ENCODE data around the gene LMNB1.
"Not testable (repeated sequence)": the region's sequence is repeated elsewhere in the genome, so short reads cannot be mapped to it uniquely, and the experiment has no call there.

Gene LMNB1

GRCh38 chr5:126778675-126779403 lies 1.9 kb downstream of the LMNB1 start:
- Histone ChIP-seq H3K4me3 (ENCODE audit: low read depth, low read length) (peak overlapping the region; percentile 91), H3K79me2 (ENCODE audit: control insufficient read depth, insufficient read depth, low read length, unreplicated experiment) (peaks cover 63% of the 10 kb centered on the region), H3K27me3 (ENCODE audit: insufficient read depth, low read length) (no peaks in the 10 kb centered on the region), H3K4me1 (ENCODE audit: control insufficient read depth, insufficient read depth, low read length, unreplicated experiment) (peaks cover 15% of the 10 kb centered on the region), H3K27ac (ENCODE audit: low read depth, low read length) (peak overlapping the region; percentile 70), H3K36me3 (ENCODE audit: insufficient read depth, low read length) (no peaks in the 10 kb centered on the region), H2AFZ (ENCODE audit: low read length, unreplicated experiment) (peak overlapping the region; percentile 69)

- Histone ChIP-seq H3K36me3 (ENCODE audit: insufficient read depth, low read length) (no peaks in the 10 kb centered on the region), H3K27ac (ENCODE audit: low read depth, low read length) (no peak overlapping the region), H3K79me2 (ENCODE audit: control insufficient read depth, insufficient read depth, low read length, unreplicated experiment) (peaks cover 73% of the 10 kb centered on the region), H3K4me1 (ENCODE audit: control insufficient read depth, insufficient read depth, low read length, unreplicated experiment) (peaks cover 14% of the 10 kb centered on the region), H3K27me3 (ENCODE audit: insufficient read depth, low read length) (no peaks in the 10 kb centered on the region), H2AFZ (ENCODE audit: low read length, unreplicated experiment) (no peak overlapping the region), H3K4me3 (ENCODE audit: low read depth, low read length) (peak overlapping the region; percentile 53)
Measured at GRCh38 chr5:126780165-126780827, 3.4 kb downstream of the LMNB1 start.

GRCh38 chr5:126788409-126788808 lies 11.5 kb downstream of the LMNB1 start:
- not testable (repeated sequence) for H3K36me3 ChIP-seq (ENCODE audit: insufficient read depth, low read length); H3K27ac ChIP-seq (ENCODE audit: low read depth, low read length); H3K27me3 ChIP-seq (ENCODE audit: insufficient read depth, low read length); H3K4me3 ChIP-seq (ENCODE audit: low read depth, low read length); H3K4me1 ChIP-seq (ENCODE audit: control insufficient read depth, insufficient read depth, low read length, unreplicated experiment); H2AFZ ChIP-seq (ENCODE audit: low read length, unreplicated experiment)
- H3K79me2 ChIP-seq (ENCODE audit: control insufficient read depth, insufficient read depth, low read length, unreplicated experiment) = peaks cover 89% of the 10 kb centered on the region

GRCh38 chr5:126793097-126793496 lies 16.2 kb downstream of the LMNB1 start:
- H2AFZ ChIP-seq (ENCODE audit: low read length, unreplicated experiment) = no peak overlapping the region
- no peaks in the 10 kb centered on the region for H3K4me1 ChIP-seq (ENCODE audit: control insufficient read depth, insufficient read depth, low read length, unreplicated experiment)
- H3K27me3 ChIP-seq (ENCODE audit: insufficient read depth, low read length) = no peaks in the 10 kb centered on the region
- H3K27ac ChIP-seq (ENCODE audit: low read depth, low read length) = no peak overlapping the region
- H3K4me3 ChIP-seq (ENCODE audit: low read depth, low read length) = no peak overlapping the region
- no peaks in the 10 kb centered on the region for H3K36me3 ChIP-seq (ENCODE audit: insufficient read depth, low read length)
- peaks cover 92% of the 10 kb centered on the region for H3K79me2 ChIP-seq (ENCODE audit: control insufficient read depth, insufficient read depth, low read length, unreplicated experiment)

GRCh38 chr5:126793648-126794047 lies 16.7 kb downstream of the LMNB1 start:
- H3K4me3 ChIP-seq (ENCODE audit: low read depth, low read length); H3K27ac ChIP-seq (ENCODE audit: low read depth, low read length); H3K36me3 ChIP-seq (ENCODE audit: insufficient read depth, low read length); H3K27me3 ChIP-seq (ENCODE audit: insufficient read depth, low read length); H3K4me1 ChIP-seq (ENCODE audit: control insufficient read depth, insufficient read depth, low read length, unreplicated experiment); H2AFZ ChIP-seq (ENCODE audit: low read length, unreplicated experiment): not testable (repeated sequence)
- peaks cover 91% of the 10 kb centered on the region for H3K79me2 ChIP-seq (ENCODE audit: control insufficient read depth, insufficient read depth, low read length, unreplicated experiment)

GRCh38 chr5:126794157-126794828 lies 17.4 kb downstream of the LMNB1 start:
- H3K4me1 ChIP-seq (ENCODE audit: control insufficient read depth, insufficient read depth, low read length, unreplicated experiment) = no peaks in the 10 kb centered on the region
- H3K27ac ChIP-seq (ENCODE audit: low read depth, low read length) = no peak overlapping the region
- no peaks in the 10 kb centered on the region for H3K27me3 ChIP-seq (ENCODE audit: insufficient read depth, low read length)

GRCh38 chr5:126799780-126800179 lies 22.8 kb downstream of the LMNB1 start:
- no peaks in the 10 kb centered on the region for H3K36me3 ChIP-seq (ENCODE audit: insufficient read depth, low read length)
- no peak overlapping the region for H2AFZ ChIP-seq (ENCODE audit: low read length, unreplicated experiment)
- H3K4me3 ChIP-seq (ENCODE audit: low read depth, low read length) = no peak overlapping the region
- H3K79me2 ChIP-seq (ENCODE audit: control insufficient read depth, insufficient read depth, low read length, unreplicated experiment) = peaks cover 85% of the 10 kb centered on the region
- no peaks in the 10 kb centered on the region for H3K27me3 ChIP-seq (ENCODE audit: insufficient read depth, low read length)
- no peak overlapping the region for H3K27ac ChIP-seq (ENCODE audit: low read depth, low read length)
- H3K4me1 ChIP-seq (ENCODE audit: control insufficient read depth, insufficient read depth, low read length, unreplicated experiment) = peaks cover 16% of the 10 kb centered on the region

More at GRCh38 chr5:126794157-126794828, 17.4 kb downstream of the LMNB1 start:
- no peak overlapping the region for H2AFZ ChIP-seq (ENCODE audit: low read length, unreplicated experiment)
- H3K36me3 ChIP-seq (ENCODE audit: insufficient read depth, low read length) = no peaks in the 10 kb centered on the region
- peaks cover 89% of the 10 kb centered on the region for H3K79me2 ChIP-seq (ENCODE audit: control insufficient read depth, insufficient read depth, low read length, unreplicated experiment)
- H3K4me3 ChIP-seq (ENCODE audit: low read depth, low read length) = no peak overlapping the region

- Histone ChIP-seq H3K79me2 (ENCODE audit: control insufficient read depth, insufficient read depth, low read length, unreplicated experiment) (peaks cover 71% of the 10 kb centered on the region), H2AFZ (ENCODE audit: low read length, unreplicated experiment) (no peak overlapping the region), H3K36me3 (ENCODE audit: insufficient read depth, low read length) (peaks cover 4% of the 10 kb centered on the region), H3K27ac (ENCODE audit: low read depth, low read length) (no peak overlapping the region), H3K4me1 (ENCODE audit: control insufficient read depth, insufficient read depth, low read length, unreplicated experiment) (peaks cover 19% of the 10 kb centered on the region), H3K27me3 (ENCODE audit: insufficient read depth, low read length) (no peaks in the 10 kb centered on the region), H3K4me3 (ENCODE audit: low read depth, low read length) (no peak overlapping the region)
Measured at GRCh38 chr5:126801174-126801991, 24.4 kb downstream of the LMNB1 start.

GRCh38 chr5:126801992-126802294 lies 25.0 kb downstream of the LMNB1 start:
- H3K36me3 ChIP-seq (ENCODE audit: insufficient read depth, low read length) = peaks cover 6% of the 10 kb centered on the region
- H3K4me1 ChIP-seq (ENCODE audit: control insufficient read depth, insufficient read depth, low read length, unreplicated experiment) = peaks cover 19% of the 10 kb centered on the region
- no peaks in the 10 kb centered on the region for H3K27me3 ChIP-seq (ENCODE audit: insufficient read depth, low read length)
- H2AFZ ChIP-seq (ENCODE audit: low read length, unreplicated experiment) = no peak overlapping the region
- H3K4me3 ChIP-seq (ENCODE audit: low read depth, low read length) = no peak overlapping the region
- H3K27ac ChIP-seq (ENCODE audit: low read depth, low read length) = no peak overlapping the region
- peaks cover 69% of the 10 kb centered on the region for H3K79me2 ChIP-seq (ENCODE audit: control insufficient read depth, insufficient read depth, low read length, unreplicated experiment)

GRCh38 chr5:126805063-126805462 lies 28.1 kb downstream of the LMNB1 start:
- H2AFZ ChIP-seq (ENCODE audit: low read length, unreplicated experiment) = no peak overlapping the region
- H3K4me3 ChIP-seq (ENCODE audit: low read depth, low read length) = peak overlapping the region; percentile 8; the same call in 1 of the 2 replicates
- peaks cover 27% of the 10 kb centered on the region for H3K4me1 ChIP-seq (ENCODE audit: control insufficient read depth, insufficient read depth, low read length, unreplicated experiment)
- H3K79me2 ChIP-seq (ENCODE audit: control insufficient read depth, insufficient read depth, low read length, unreplicated experiment) = peaks cover 43% of the 10 kb centered on the region
- peak overlapping the region; percentile 11; the same call in 1 of the 2 replicates for H3K27ac ChIP-seq (ENCODE audit: low read depth, low read length)
- H3K27me3 ChIP-seq (ENCODE audit: insufficient read depth, low read length) = no peaks in the 10 kb centered on the region
- peaks cover 11% of the 10 kb centered on the region for H3K36me3 ChIP-seq (ENCODE audit: insufficient read depth, low read length)
